IPS DF 6.9 (cell line): ENCODE measurements around the gene SLC39A7.

Experiments
- DNase-seq: peaks from one replicate; pipeline ENCODE4 v3.0.0-alpha.2; 2013; ENCODE audit warnings: low read depth, low spot score
- H3K27ac ChIP-seq: one replicate; pipeline ENCODE4 v1.5.1; 2013; ENCODE audit warnings: low read length, control low read depth
- H3K27me3 ChIP-seq: 2 replicates; pipeline ENCODE4 v1.6.1; 2013; ENCODE audit warnings: mild to moderate bottlenecking, low read length; ENCODE audit not compliant: control insufficient read depth, insufficient read depth
- H3K36me3 ChIP-seq: 2 replicates; pipeline ENCODE4 v1.6.1; 2013; ENCODE audit warnings: low read length; ENCODE audit not compliant: control insufficient read depth, insufficient read depth
- H3K4me1 ChIP-seq: 2 replicates; pipeline ENCODE4 v1.6.1; 2013; ENCODE audit warnings: low read length; ENCODE audit not compliant: control insufficient read depth, insufficient read depth
- H3K4me3 ChIP-seq: 2 replicates; pipeline ENCODE4 v1.5.1; 2013; ENCODE audit warnings: mild to moderate bottlenecking, low read length
- H3K9me3 ChIP-seq: 2 replicates; pipeline ENCODE4 v1.6.1; 2013; ENCODE audit warnings: low read length, inconsistent platforms; ENCODE audit not compliant: control insufficient read depth, insufficient read depth
- whole genome bisulfite sequencing: extraction: QIAGEN DNeasy Blood & Tissue Kit; methylation state at CpG from one replicate; pipeline ENCODE4 v1.1.7; 2013; ENCODE audit warnings: mixed read lengths, missing lambda C conversion rate; ENCODE audit not compliant: insufficient read length, insufficient coverage; 5-methylcytosine and 5-hydroxymethylcytosine counted together

The SLC39A7 gene

DNA sequence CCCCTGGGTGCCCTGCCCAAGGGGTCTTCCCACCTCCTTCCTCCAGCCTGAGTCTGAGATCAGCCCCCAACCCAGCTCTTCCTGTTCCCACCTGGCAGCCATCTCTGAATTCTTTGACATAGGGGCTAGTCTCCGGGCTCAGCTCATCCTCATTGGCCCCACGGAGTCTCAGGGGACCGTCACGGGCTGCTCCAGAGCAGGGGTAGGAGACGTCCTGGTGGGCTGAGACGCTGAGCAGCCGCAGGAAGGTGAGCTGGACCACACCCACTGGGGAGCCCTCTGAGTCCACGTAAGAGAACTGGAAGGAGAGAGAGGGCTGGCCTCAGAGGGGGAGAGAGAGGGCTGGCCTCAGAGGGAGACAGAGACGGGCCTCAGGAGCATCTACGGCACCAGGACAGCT is 36.5 kb upstream of the SLC39A7 start:
- peaks cover 3% of the 10 kb centered on the region; the same call in 1 of the 2 replicates for H3K4me1 ChIP-seq
- H3K27me3 ChIP-seq: no peaks in the 10 kb centered on the region
- no peaks in the 10 kb centered on the region for H3K9me3 ChIP-seq
- H3K4me3 ChIP-seq: no peak overlapping the region
- no peak for DNase-seq
- H3K36me3 ChIP-seq: no peaks in the 10 kb centered on the region
- no peak overlapping the region for H3K27ac ChIP-seq
- no CpG with 5 or more reads among the region's 10 CpGs for WGBS

DNA sequence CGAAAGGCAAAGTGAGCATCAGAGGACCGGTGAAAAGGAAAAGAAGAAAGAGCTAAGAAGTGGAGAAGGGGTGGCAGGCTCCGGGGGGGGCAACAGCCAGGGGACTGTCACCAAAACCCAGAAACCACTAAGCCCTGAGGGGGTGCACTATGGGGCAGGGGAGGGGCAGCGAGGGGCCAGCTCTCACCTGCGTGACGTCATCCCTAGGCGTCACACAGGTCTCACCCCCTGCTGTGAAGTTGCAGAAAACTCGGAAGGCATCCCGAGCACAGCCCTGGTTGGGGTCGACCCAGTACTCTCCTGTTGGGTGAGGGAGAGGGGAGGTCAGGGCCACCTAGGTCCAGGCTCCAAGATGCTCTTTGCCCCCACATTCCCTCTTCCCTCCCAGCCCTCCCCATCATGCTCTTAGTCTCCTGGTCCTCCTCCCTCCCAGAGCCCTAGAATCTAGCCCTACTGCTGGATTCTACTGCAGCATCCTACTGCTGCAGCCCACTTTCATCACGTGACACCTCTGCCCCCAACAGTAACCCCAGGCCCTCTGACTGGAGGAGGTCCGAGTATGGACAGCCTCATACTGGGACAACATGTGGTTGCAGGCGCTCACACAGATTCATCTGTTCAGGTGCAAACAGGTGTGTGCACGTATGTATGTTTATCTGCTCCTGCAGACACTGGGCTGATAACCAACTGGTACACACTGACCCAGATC is 35.8 kb upstream of the SLC39A7 start:
- H3K4me1 ChIP-seq: peaks cover 3% of the 10 kb centered on the region; the same call in 1 of the 2 replicates
- no CpG with 5 or more reads among the region's 14 CpGs for WGBS
- DNase-seq: no peak
- H3K4me3 ChIP-seq: no peak overlapping the region
- no peaks in the 10 kb centered on the region for H3K36me3 ChIP-seq
- no peak overlapping the region for H3K27ac ChIP-seq
- no peaks in the 10 kb centered on the region for H3K9me3 ChIP-seq
- no peaks in the 10 kb centered on the region for H3K27me3 ChIP-seq

DNA sequence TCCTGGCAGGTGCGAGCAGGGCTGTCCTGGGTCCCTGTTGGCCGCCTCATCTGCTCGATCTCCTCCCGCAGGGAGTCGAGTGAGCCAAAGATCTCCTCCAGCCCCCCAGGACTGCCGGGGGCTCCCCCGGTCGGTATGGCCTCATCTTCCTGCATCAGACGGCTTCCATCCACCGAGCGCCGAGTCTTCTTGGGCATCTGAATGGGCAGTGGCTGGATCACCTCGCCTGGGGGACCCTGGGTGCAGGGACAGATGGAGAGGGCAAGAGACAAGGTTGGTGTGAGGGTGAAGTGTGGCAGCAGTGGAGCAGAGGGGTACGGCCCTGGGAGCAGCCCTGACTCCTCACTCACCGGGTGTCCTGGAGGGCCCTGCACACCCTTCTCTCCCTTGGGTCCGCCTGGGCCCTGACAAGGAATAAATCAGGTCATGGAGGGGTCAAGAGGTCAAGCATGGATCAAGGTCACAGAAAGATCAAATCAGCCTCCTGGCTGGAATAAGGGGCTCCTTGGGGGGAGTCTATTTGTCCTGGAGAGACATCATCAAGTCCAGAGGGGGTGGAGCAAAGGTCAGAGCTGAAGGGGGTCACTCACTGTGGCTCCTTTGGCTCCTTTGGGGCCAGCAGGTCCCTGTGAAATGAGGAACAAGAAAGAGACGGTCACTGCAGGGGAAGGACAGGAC is 34.9 kb upstream of the SLC39A7 start:
- no peak for DNase-seq
- Histone ChIP-seq H3K4me3 (no peak overlapping the region), H3K36me3 (no peaks in the 10 kb centered on the region), H3K9me3 (no peaks in the 10 kb centered on the region), H3K27me3 (no peaks in the 10 kb centered on the region), H3K27ac (no peak overlapping the region), H3K4me1 (peaks cover 3% of the 10 kb centered on the region; the same call in 1 of the 2 replicates)
- WGBS: no CpG with 5 or more reads among the region's 17 CpGs

DNA sequence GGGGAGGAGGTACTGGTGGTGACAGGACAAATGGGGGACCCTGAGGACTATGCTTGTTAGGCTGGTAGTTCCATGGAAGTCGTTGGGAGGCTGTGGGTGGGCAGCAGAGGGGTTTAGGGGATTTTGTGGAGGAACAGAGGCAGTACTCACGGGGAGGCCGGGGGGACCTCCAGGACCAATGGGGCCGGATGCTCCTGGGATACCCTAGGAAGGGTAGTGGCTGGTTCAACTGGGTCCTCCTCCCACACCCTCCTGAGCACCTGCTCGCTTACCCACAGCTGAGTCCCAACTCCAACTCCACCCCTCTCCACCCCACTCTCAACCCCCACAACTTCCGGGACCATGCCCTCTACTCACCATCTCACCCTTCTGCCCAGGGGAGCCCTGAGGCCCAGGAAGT is 34.3 kb upstream of the SLC39A7 start:
- Histone ChIP-seq H3K36me3 (no peaks in the 10 kb centered on the region), H3K27ac (no peak overlapping the region), H3K4me1 (no peaks in the 10 kb centered on the region; the same call in 1 of the 2 replicates), H3K27me3 (no peaks in the 10 kb centered on the region), H3K9me3 (no peaks in the 10 kb centered on the region), H3K4me3 (no peak overlapping the region)
- no CpG with 5 or more reads among the region's 6 CpGs for WGBS
- no peak for DNase-seq

DNA sequence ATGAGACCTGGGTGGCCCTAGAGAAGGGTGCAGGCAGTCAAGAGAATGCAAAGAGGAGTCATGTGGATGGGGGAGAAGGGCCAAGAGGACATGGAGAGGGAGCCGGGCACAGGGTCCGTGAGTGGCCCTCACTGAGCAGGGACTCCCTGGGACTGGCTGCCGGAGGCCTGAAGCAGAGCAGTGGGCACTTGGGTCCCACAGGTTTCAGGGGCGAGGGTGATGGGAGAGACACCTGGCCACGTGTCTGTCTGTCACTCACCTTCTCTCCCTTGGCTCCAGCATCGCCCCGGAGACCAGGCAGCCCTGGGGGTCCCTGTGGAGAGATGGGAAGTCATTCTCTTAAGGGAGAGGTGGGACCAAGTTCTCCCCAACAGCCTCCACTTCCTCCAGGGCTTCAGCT is 33.9 kb upstream of the SLC39A7 start:
- DNase-seq: no peak
- WGBS: no CpG with 5 or more reads among the region's 7 CpGs

DNA sequence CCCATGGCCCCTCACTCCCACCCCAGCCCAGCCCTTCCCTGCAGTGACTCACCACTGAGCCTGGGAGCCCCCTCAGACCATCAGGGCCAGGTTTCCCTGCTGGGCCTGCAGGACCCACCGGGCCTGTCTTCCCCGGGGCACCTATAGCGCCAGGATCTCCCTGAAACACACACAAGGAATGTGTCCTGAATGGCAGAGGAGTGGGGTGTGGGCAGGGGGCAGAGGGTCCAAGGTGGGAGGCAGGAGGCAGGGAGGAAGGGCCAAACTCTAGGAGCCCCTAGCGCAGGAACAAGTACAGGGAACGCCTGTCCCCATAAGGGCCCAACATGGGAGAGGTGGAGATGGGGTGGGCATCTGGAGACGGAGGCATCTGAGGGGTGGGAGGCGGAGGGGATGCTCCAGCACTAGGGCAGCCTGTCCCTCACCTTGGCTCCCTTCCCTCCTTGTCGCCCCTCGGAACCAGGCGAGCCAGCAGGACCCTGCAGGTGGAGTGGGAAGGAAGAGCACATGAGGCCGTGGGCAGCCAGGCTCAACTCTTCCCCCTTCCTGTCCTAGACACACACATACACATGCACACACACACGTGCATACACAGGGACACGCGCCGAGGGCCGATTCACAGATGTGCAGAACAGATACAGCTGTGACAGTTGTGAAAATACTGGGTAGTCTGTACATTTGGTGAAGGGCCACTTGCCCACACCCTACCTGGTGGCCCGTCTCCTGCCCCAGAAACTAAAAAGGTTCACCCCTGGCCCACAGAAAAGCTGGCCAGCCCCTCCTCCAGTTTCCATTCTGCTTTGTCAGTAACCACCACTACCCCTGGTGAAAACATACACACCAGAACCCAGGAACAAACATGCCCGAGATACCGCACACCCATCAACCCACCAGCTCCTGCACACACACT is 33.0 kb upstream of the SLC39A7 start:
- Histone ChIP-seq H3K27ac (no peak overlapping the region), H3K4me3 (no peak overlapping the region), H3K4me1 (no peaks in the 10 kb centered on the region), H3K27me3 (no peaks in the 10 kb centered on the region), H3K36me3 (no peaks in the 10 kb centered on the region), H3K9me3 (no peaks in the 10 kb centered on the region)
- WGBS: no CpG with 5 or more reads among the region's 19 CpGs
- DNase-seq: no peak

More for the DNA sequence above, 33.9 kb upstream of the SLC39A7 start:
- Histone ChIP-seq H3K9me3 (no peaks in the 10 kb centered on the region), H3K4me1 (no peaks in the 10 kb centered on the region; the same call in 1 of the 2 replicates), H3K36me3 (no peaks in the 10 kb centered on the region), H3K27me3 (no peaks in the 10 kb centered on the region), H3K27ac (no peak overlapping the region), H3K4me3 (no peak overlapping the region)

DNA sequence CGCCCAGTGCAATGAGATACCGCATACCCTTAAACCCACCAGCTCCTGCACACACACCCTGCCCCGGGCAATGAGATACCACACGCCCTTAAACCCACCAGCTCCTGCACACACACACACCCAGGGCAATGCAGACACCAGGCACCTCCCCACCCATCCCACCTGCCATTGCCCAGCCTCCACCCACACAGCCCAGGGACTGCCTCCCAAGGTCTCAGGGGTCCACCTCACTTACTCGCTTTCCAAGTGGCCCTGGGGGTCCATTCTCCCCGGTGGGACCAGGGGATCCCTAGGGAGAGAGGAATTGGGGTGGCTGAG is 32.4 kb upstream of the SLC39A7 start:
- no CpG with 5 or more reads among the region's 6 CpGs for WGBS
- Histone ChIP-seq H3K36me3 (no peaks in the 10 kb centered on the region), H3K27me3 (no peaks in the 10 kb centered on the region), H3K27ac (no peak overlapping the region), H3K4me3 (no peak overlapping the region), H3K4me1 (no peaks in the 10 kb centered on the region; the same call in 1 of the 2 replicates), H3K9me3 (no peaks in the 10 kb centered on the region)
- no peak for DNase-seq

DNA sequence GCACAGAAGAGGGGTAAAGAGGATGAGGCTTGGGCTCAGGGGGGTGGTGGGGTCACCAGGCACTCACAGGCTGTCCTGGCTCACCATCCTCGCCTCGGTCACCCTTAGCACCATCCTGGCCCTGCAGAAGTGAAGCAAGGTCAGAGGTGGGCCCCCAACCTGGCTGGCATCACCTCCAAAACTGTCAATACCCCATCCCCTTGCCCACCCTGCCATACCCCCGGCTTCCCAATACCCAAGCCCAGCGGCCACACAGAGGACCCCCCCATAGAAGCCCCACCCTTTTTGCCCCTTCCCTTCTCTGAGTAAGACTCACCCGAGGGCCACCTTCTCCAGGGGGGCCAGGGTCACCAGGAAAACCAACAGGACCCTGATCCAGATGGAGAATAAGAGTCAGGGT is 32.0 kb upstream of the SLC39A7 start:
- no peak for DNase-seq
- Histone ChIP-seq H3K4me1 (no peaks in the 10 kb centered on the region; the same call in 1 of the 2 replicates), H3K27me3 (no peaks in the 10 kb centered on the region), H3K27ac (no peak overlapping the region), H3K9me3 (no peaks in the 10 kb centered on the region), H3K36me3 (no peaks in the 10 kb centered on the region), H3K4me3 (no peak overlapping the region)
- no CpG with 5 or more reads among the region's 5 CpGs for WGBS

DNA sequence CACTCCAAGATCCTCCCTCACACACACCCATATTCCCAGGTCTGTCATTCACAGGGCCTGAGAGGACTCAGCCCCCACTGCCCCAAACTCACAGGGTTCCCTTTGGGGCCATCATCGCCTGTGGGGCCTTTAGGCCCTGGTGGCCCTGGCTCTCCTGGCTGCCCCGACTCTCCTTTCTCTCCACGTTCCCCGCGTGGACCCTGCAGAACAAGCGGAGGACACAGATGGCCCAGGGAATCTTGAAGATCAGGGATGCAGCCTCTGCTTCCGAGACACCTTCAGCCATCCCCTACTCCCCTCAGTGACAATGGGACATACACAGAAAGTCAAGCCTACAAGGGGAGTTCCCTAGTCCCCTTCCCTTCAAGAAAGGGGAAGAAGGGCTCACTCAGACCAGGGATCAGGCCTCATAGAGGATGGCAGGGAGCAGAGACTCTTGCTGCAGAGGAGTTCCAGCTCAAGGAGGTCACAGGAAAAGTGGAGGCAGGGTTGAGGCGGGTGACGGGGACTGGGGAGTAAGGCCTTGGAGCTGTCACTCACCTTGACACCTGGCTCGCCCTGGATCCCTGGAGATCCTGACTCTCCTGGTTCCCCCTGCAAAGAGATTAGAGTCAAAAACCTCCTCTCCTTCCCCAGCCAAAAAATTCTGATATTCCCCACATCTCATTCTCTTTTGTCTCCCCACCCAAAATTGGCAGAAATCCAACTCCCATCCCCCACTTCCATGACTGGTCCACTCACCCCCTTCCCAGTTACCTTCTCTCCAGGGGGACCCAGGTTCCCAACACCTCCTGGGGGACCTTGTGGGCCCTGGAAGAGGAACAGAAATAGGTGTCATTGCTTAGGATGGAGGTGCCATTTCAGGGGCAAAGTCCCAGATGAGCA is 31.1 kb upstream of the SLC39A7 start:
- no peaks in the 10 kb centered on the region for H3K9me3 ChIP-seq
- H3K4me1 ChIP-seq: no peaks in the 10 kb centered on the region; the same call in 1 of the 2 replicates
- H3K4me3 ChIP-seq: no peak overlapping the region
- no peak overlapping the region for H3K27ac ChIP-seq
- WGBS: no CpG with 5 or more reads among the region's 10 CpGs
- no peaks in the 10 kb centered on the region for H3K27me3 ChIP-seq
- H3K36me3 ChIP-seq: no peaks in the 10 kb centered on the region
- DNase-seq: no peak
